MCF 10A (cell line): Measurements from ENCODE around the gene MAGI1. TPM values are rescaled to one million over a fixed set of nuclear protein-coding genes. Genes with fewer than 3 reads are reported as not detected.

Experiments used
- BruUV-seq: library from RNA; stranded (reverse); fragments of 400-500 nt; replicated peaks from 2 replicates; lab custom pipeline; 2021; lab: Mats Ljungman, UMichigan
- CTCF ChIA-PET: fragments of 300-600 bp; sonication (Branson Sonifier 250); formaldehyde crosslinking; extraction: SDS; loops from one replicate; lab custom pipeline; 2021; ENCODE audit warnings: antibody characterized with exemption, inconsistent platforms; lab: Yijun Ruan, JAX
- POLR2A ChIA-PET: fragments of 300-600, 350-650 bp; sonication (Branson Sonifier 250); formaldehyde crosslinking; extraction: SDS; loops from one replicate; lab custom pipeline; 2020; ENCODE audit warnings: antibody characterized with exemption, inconsistent platforms; lab: Yijun Ruan, JAX
- DNase-seq: peaks from one replicate; pipeline ENCODE4 v3.0.0-alpha.2; 2018; ENCODE audit not compliant: unreplicated experiment
- H3K27ac Mint-ChIP-seq: one replicate; pipeline ENCODE4 v1.8.0; 2022; ENCODE audit warnings: mild to moderate bottlenecking, low read depth, mixed read lengths; ENCODE audit not compliant: unreplicated experiment
- H3K27me3 Mint-ChIP-seq: one replicate; pipeline ENCODE4 v1.8.0; 2022; ENCODE audit warnings: mixed read lengths; ENCODE audit not compliant: insufficient read depth, unreplicated experiment
- H3K36me3 Mint-ChIP-seq: one replicate; pipeline ENCODE4 v1.8.0; 2022; ENCODE audit warnings: mild to moderate bottlenecking, moderate library complexity, mixed read lengths; ENCODE audit not compliant: insufficient read depth, unreplicated experiment
- H3K4me1 Mint-ChIP-seq: one replicate; pipeline ENCODE4 v1.8.0; 2022; ENCODE audit warnings: mixed read lengths; ENCODE audit not compliant: insufficient read depth, unreplicated experiment
- H3K4me3 Mint-ChIP-seq: one replicate; pipeline ENCODE4 v1.8.0; 2022; ENCODE audit warnings: mild to moderate bottlenecking, moderate library complexity, mixed read lengths; ENCODE audit not compliant: unreplicated experiment
- H3K9me3 Mint-ChIP-seq: one replicate; pipeline ENCODE4 v1.8.0; 2022; ENCODE audit warnings: mixed read lengths; ENCODE audit not compliant: unreplicated experiment
- CTCF ChIP-seq: fragments of 200-600 bp; IDR thresholded peaks from one replicate; pipeline ENCODE4 v1.8.0; 2022; ENCODE audit warnings: antibody characterized with exemption, mild to moderate bottlenecking; ENCODE audit not compliant: unreplicated experiment
- intact Hi-C: fragments of 100-400 bp; cut with micrococcal nuclease; formaldehyde crosslinking; loops from 2 replicates; pipeline ENCODE4 v1.14.1; 2022
- total RNA-seq: library from RNA; stranded (reverse); gene quantifications from 2 replicates; pipeline ENCODE4 v1.2.3, GENCODE V29; 2022

The MAGI1 gene
- total RNA-seq, 1 experiment from 2014 or later = 6.2 TPM

DNA sequence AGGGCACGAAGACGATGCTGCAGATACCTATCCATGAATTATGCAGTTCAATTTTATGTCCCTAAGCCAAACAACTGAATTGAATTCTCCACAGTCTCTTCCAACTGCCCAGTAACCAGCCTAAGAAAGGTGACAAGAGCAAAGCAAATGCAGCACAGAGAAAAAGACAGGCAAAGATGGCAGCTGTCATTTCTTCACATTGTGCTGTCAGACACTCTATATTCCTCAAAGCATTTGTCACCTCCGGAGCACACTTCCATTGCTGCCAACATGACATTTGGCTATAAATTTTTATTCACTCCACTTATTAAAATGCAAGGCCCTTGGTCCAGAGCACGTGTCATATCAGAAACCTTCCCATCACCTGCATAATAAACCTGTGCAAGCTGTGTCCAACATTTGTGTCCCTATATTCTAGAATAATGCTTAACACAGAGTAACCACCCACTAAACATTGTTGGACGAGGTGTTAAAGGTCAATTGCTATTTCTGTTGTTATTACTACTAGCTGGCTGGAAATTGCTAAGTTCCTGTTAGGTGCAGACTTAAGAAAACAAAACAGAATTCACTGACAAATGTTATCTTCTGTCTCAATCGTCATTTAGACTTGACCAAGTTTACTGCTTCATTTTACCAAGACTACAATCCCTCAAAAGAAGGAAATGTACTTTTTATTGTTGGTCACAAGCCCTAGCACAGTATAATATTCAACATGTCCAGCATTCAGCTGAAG, 89.7 kb downstream of the MAGI1 start:
- H3K4me1 Mint-ChIP-seq = peaks cover 6% of the 10 kb centered on the region
- ChIA-PET POLR2A (no interaction called here), CTCF (interaction anchor here (0.5 to 1.5 kb wide), 3 partner anchors 123 to 650 kb away, joined by 3 to 5 read pairs (median 3); no protein-coding TSS in a partner anchor)
- H3K9me3 Mint-ChIP-seq = no peaks in the 10 kb centered on the region
- intact Hi-C loops = no loop called here
- no peak for DNase-seq
- no peak for TF ChIP-seq CTCF
- BruUV-seq = no TSS peak
- no peak overlapping the region for H3K4me3 Mint-ChIP-seq
- peaks cover 6% of the 10 kb centered on the region for H3K36me3 Mint-ChIP-seq
- no peaks in the 10 kb centered on the region for H3K27me3 Mint-ChIP-seq
- H3K27ac Mint-ChIP-seq = no peak overlapping the region

- intact Hi-C loops = no loop called here
- CTCF ChIA-PET = interaction anchor here (0.6 to 1.6 kb wide), 7 partner anchors 10 to 266 kb away, joined by 3 to 5 read pairs (median 4); no protein-coding TSS in a partner anchor
- Mint-ChIP-seq H3K4me3 (no peak overlapping the region), H3K9me3 (no peaks in the 10 kb centered on the region), H3K27ac (no peak overlapping the region), H3K36me3 (peaks cover 6% of the 10 kb centered on the region), H3K4me1 (no peaks in the 10 kb centered on the region), H3K27me3 (no peaks in the 10 kb centered on the region)
- POLR2A ChIA-PET = interaction anchor here (1.0 to 1.6 kb wide), 2 partner anchors 13 to 17 kb away, joined by 3 to 4 read pairs; no protein-coding TSS in a partner anchor
- TF ChIP-seq CTCF = no peak
- peak; percentile 75 for DNase-seq
- BruUV-seq = no TSS peak
Observed at GRCh38 chr3:65946438-65946837, 92.3 kb downstream of the MAGI1 start.

DNA sequence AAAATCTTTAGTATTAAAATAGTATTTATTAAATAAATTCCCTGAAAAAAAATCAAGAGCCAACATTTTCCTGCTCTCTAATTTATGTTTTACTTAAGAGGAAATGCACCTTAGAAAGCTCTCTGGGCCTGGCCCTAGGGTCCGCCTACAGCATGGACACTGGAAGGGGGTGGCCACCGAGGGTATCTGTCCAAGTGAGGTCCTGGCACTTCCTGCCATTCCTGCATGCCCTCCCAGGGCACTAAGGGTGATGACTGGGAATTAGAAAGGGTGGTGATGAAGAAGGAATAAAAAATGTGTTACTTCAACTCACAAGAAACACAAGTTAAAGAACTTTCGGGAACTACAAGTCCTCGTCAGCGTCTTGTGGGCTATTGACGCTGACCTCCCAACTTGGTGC, 92.8 kb downstream of the MAGI1 start:
- no peak overlapping the region for H3K27ac Mint-ChIP-seq
- DNase-seq = no peak
- CTCF ChIA-PET = interaction anchor here (0.6 to 1.6 kb wide), 4 partner anchors 9 to 91 kb away, joined by 3 to 5 read pairs (median 4); no protein-coding TSS in a partner anchor
- no peaks in the 10 kb centered on the region for H3K9me3 Mint-ChIP-seq
- peaks cover 6% of the 10 kb centered on the region for H3K36me3 Mint-ChIP-seq
- BruUV-seq = no TSS peak
- no peaks in the 10 kb centered on the region for H3K27me3 Mint-ChIP-seq
- H3K4me3 Mint-ChIP-seq = no peak overlapping the region
- no peaks in the 10 kb centered on the region for H3K4me1 Mint-ChIP-seq
- POLR2A ChIA-PET = no interaction called here
- intact Hi-C loops = no loop called here
- TF ChIP-seq CTCF = no peak

DNA sequence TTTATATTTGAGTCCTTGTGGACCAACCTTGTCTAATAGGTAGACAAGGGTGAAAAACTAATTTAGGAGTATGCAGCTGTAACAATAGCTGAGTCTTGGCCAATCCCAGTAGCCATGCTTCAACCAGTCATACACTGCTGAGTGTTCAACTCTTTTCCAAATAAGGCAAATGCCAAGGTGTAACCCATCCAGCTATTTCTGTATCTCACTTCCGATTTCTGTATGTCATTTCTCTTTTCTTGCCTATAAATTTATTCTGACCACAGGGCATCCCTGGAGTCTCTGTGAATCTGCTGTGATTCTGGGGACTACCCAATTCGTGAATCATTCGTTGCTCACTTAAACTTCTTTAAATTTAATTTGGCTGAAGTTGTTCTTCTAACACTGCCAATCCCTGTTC, 93.2 kb downstream of the MAGI1 start:
- H3K27ac Mint-ChIP-seq = no peak overlapping the region
- peak; percentile 54 for DNase-seq
- no peaks in the 10 kb centered on the region for H3K9me3 Mint-ChIP-seq
- POLR2A ChIA-PET = no interaction called here
- CTCF ChIA-PET = interaction anchor here (0.6 to 1.2 kb wide), 3 partner anchors 17 to 67 kb away, joined by 3 to 4 read pairs (median 4); no protein-coding TSS in a partner anchor
- no peak overlapping the region for H3K4me3 Mint-ChIP-seq
- peaks cover 6% of the 10 kb centered on the region for H3K36me3 Mint-ChIP-seq
- TF ChIP-seq CTCF = no peak
- intact Hi-C loops = no loop called here
- H3K4me1 Mint-ChIP-seq = no peaks in the 10 kb centered on the region
- H3K27me3 Mint-ChIP-seq = no peaks in the 10 kb centered on the region
- no TSS peak for BruUV-seq
